Heart left ventricle (tissue), 16 donors: ENCODE results near the gene NWD2. TPM values are rescaled to one million over a fixed set of nuclear protein-coding genes. Genes with fewer than 3 reads are reported as not detected.

Experiments
- ATAC-seq, 4 donors: fragments of 200-7000 bp; cut with Tn5 transposase; one replicate each; pipeline ENCODE4 v1.9.1; 2020 to 2022; ENCODE audit warnings: moderate library complexity in 4 of 4, mild to moderate bottlenecking in 3 of 4, moderate number of reproducible peaks in 1 of 4
- DNase-seq, 5 donors: peaks; one replicate each; pipeline ENCODE4 v3.0.0-alpha.2; 2020
- H3K27ac ChIP-seq, 12 donors: fragments of 200-600 bp; sonication (generic) in 4 of 12; one replicate each; pipeline versions ENCODE4 v1.5.0 to v1.8.0; 2016 to 2022; ENCODE audit warnings: mild to moderate bottlenecking in 2 of 12
- H3K27me3 ChIP-seq, 9 donors: fragments of 200-600 bp; sonication (generic) in 2 of 9; one replicate each; pipeline versions ENCODE4 v1.5.1 to v1.8.0; 2016 to 2022; ENCODE audit warnings: mild to moderate bottlenecking in 3 of 9
- H3K36me3 ChIP-seq, 9 donors: fragments of 200-600 bp; sonication (generic) in 2 of 9; one replicate each; pipeline versions ENCODE4 v1.5.0 to v1.8.0; 2018 to 2022; ENCODE audit warnings: mild to moderate bottlenecking in 2 of 9
- H3K4me1 ChIP-seq, 12 donors: fragments of 200-600 bp; sonication (generic) in 4 of 12; one replicate each; pipeline versions ENCODE4 v1.5.0 to v1.8.0; 2016 to 2022; ENCODE audit warnings: mild to moderate bottlenecking in 3 of 12
- H3K4me3 ChIP-seq, 12 donors: fragments of 200-600 bp; sonication (generic) in 4 of 12; one replicate each; pipeline versions ENCODE4 v1.5.0 to v1.8.0; 2017 to 2022; ENCODE audit warnings: mild to moderate bottlenecking in 9 of 12, moderate library complexity in 4 of 12
- H3K9me3 ChIP-seq, 12 donors: fragments of 200-600 bp; sonication (generic) in 4 of 12; one replicate each; pipeline versions ENCODE4 v1.5.0 to v1.8.0; 2016 to 2022; ENCODE audit warnings: mild to moderate bottlenecking in 1 of 12
- CTCF ChIP-seq, 12 donors: fragments of 200-600 bp; sonication (generic) in 4 of 12; IDR thresholded peaks; one replicate each; pipeline versions ENCODE4 v1.5.0 to v1.8.0; 2018 to 2022; ENCODE audit warnings: antibody characterized with exemption in 12 of 12, mild to moderate bottlenecking in 5 of 12
- POLR2A ChIP-seq, 2 donors: fragments of 450-650 bp; IDR thresholded peaks; one replicate each; pipeline ENCODE4 v1.6.1; 2017; ENCODE audit warnings: antibody characterized with exemption in 2 of 2, mild to moderate bottlenecking in 2 of 2, moderate library complexity in 2 of 2
- WGBS, 4 donors: extraction: QIAGEN DNeasy Blood & Tissue Kit in 2 of 4; methylation state at CpG; one replicate each; pipeline versions ENCODE4 v1.1.5 to v1.1.7; 2013 to 2018; 5-methylcytosine and 5-hydroxymethylcytosine counted together
- intact Hi-C, 10 donors: fragments of 100-400 bp; cut with DNase I; formaldehyde crosslinking; loops; one replicate each; pipeline versions ENCODE4 v1.11.1 to v1.14.2; 2022
- polyA plus RNA-seq, 2 donors: library from polyadenylated mRNA; stranded (reverse); fragments of 200-250 nt; gene quantifications; one replicate each; pipeline ENCODE4 v1.2.3, GENCODE V29; 2013
- total RNA-seq, 9 donors: library from RNA; depleted of rRNA in 2 of 9; stranded (reverse); fragments of >200 nt in 2 of 9; fragmentation: NEBNext Ultra II Directional in 3 of 9; extraction: Animal tissue kit (Norgen Biotek cat#: 25700) in 3 of 9; gene quantifications; one replicate each; pipeline versions ENCODE4 v1.1.0 to v1.2.4, GENCODE V29; 2016 to 2023
- donor health status: ischemic (EF 13 %, LVEDD 7.1; RV severe dilation, severe dysfunction).
- donor health status: healthy with polysubstance abuse.
- donor health status: DM: no; HTN: yes; CAD: no.
- donor health status: DM: no; HTN: no; CAD: no.
- donor health status: ischemic (EF 25% LVEDD 6.9; RV normal size, moderate dysfunction).
- donor health status: ischemic (EF 25% LVEDD 5.7; RV mildly dilated, moderate dysfunction).
- donor health status: healthy.
- donor health status: DM: yes; HTN: yes; CAD: no.
- donor health status: ischemic (EF 35%, LVEDD 5.7; RV mildly dilated, moderate dysfunction).
- donor health status: nonischemic (EF 11% LVEDD 7.7; RV severe dilation, severe dysfunction).
- donor health status: DM: yes; HTN: yes; CAD: no.
- donor health status: PGD.
- donor health status: ischemic (EF 29% LVEDD 5.4; RV normal size, mild dysfunction).
- donor health status: nonischemic (EF 23%, LVEDD 6.1; RV moderate dilation, normal function).

Gene NWD2
- total and polyA plus RNA-seq, 11 donors = under 0.01 to 0.16 (median 0.05) TPM; not detected in 5

DNA sequence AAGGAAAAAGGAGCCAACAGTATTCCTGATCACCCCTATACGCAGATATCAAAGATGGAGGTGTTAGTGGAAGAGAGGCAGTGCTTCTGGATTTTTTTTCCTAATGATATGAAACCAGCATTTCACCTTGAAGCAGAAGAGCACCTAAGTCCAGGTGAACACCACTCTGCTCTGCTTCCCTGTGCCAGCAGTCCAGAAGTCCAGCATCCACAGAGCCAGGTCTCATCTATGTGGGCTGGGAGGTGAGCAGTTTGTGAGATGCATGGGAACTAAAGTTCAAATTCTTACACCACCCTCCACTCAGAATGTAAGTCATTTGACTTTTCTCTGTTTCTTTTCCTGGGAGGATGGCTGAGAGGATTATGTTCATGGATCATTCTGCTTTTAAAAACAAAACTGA lies 239.1 kb downstream of the NWD2 start:
- Histone ChIP-seq H3K27ac (no peak overlapping the region), H3K27me3 (no peaks in the 10 kb centered on the region), H3K9me3 (no peaks in the 10 kb centered on the region), H3K36me3 (no peaks in the 10 kb centered on the region), H3K4me1 (no peaks in the 10 kb centered on the region), H3K4me3 (no peak overlapping the region)
- ATAC-seq (no peak), DNase-seq (no peak)
- TF ChIP-seq CTCF (IDR thresholded peaks at IDR 0.05) (no peak), POLR2A (IDR thresholded peaks at IDR 0.05) (no peak)
- intact Hi-C loops = no loop called here
- WGBS, 4 donors = 0 to 87% (median 79%) methylated on average over 1 of the region's 1 CpG

DNA sequence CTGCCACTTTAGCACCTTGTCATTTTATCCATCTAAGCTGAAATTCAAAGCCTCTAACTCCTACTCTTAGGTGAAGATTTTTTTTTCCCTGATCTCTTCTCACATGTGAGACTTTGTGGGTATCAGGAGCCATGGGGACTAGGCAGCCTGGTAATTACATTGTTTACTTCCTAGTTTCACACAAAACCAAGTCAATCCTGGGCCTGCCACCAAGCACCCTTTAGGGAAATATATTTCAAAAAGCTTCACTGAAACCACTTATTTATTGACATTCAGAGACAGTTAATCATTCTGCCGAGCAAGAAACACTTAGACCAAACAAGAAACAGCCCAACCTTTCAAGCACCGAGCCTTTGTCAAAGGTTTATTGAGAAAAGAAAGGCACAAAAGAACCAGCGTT lies 241.6 kb downstream of the NWD2 start:
- H3K4me1 ChIP-seq = no peaks in the 10 kb centered on the region
- intact Hi-C loops = no loop called here
- DNase-seq = no peak
- WGBS, 4 donors = 82 to 88% (median 87%) methylated on average over 3 of the region's 3 CpGs
- ATAC-seq = no peak
- no peak overlapping the region for H3K4me3 ChIP-seq
- TF ChIP-seq CTCF (IDR thresholded peaks at IDR 0.05) (no peak), POLR2A (IDR thresholded peaks at IDR 0.05) (no peak)
- H3K9me3 ChIP-seq = no peaks in the 10 kb centered on the region
- no peaks in the 10 kb centered on the region for H3K27me3 ChIP-seq
- no peak overlapping the region for H3K27ac ChIP-seq
- no peaks in the 10 kb centered on the region for H3K36me3 ChIP-seq

GRCh38 chr4:37487668-37488067 lies 243.1 kb downstream of the NWD2 start:
- Histone ChIP-seq H3K4me3 (no peak overlapping the region), H3K4me1 (no peaks in the 10 kb centered on the region), H3K27me3 (no peaks in the 10 kb centered on the region), H3K9me3 (no peaks in the 10 kb centered on the region), H3K27ac (no peak overlapping the region), H3K36me3 (no peaks in the 10 kb centered on the region)
- TF ChIP-seq POLR2A (IDR thresholded peaks at IDR 0.05) (no peak), CTCF (IDR thresholded peaks at IDR 0.05) (no peak)
- intact Hi-C loops = no loop called here
- ATAC-seq (no peak), DNase-seq (no peak)

- Histone ChIP-seq H3K36me3 (no peaks in the 10 kb centered on the region), H3K4me3 (no peak overlapping the region), H3K9me3 (no peaks in the 10 kb centered on the region), H3K4me1 (no peaks in the 10 kb centered on the region), H3K27me3 (no peaks in the 10 kb centered on the region), H3K27ac (no peak overlapping the region)
- intact Hi-C loops = no loop called here
- no peak for DNase-seq
- ATAC-seq = no peak
- 77 to 91% (median 82%) methylated on average over 1 of the region's 1 CpG for WGBS, 4 donors
- TF ChIP-seq POLR2A (IDR thresholded peaks at IDR 0.05) (no peak), CTCF (IDR thresholded peaks at IDR 0.05) (no peak)
Measured at GRCh38 chr4:37489697-37490096, 245.2 kb downstream of the NWD2 start.
